ENCODE measurements around the gene CSAD.

DNA sequence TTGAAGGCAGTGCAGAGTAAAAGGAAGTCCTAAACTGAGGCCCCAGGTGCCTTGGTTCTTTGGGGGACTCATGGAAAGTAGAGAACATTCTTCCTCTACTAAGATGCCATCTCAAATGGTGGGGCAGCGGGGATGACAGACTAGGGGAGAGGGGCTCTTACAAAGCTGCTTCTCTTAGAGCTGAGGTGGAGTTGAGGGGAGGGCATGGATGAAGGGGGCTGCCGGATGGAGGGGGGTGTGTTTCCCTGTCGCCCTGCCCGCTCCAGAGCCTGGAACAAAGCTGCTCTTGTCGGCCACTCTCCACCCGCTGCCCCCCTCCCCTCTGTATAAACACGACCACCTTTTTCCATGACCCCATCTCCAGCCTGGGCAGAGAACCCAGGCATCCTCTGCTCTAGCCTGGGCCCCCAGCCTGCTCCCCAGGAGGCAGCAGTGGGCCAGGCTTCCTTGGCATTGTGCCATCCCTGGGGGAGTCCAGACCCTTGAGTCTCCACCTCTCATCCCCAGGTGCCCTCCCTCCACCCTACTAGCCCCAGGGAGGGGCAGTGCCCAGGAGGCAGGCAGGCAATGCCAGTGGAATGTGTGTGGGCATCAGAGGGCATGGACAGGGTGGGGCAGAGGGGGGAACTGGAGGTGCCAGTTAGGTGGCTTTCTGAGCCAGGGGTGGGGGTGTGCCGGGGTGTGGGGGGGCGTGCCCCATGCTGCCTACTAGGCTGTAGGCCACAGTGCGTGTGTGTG is 49.6 kb upstream of the CSAD start:
- TF ChIP-seq EZH2 (IDR thresholded peaks at IDR 0.05) = no peak
- no peak for TF ChIP-seq POLR2AphosphoS5 (IDR thresholded peaks at IDR 0.05; ENCODE audit: borderline replicate concordance, low read depth, low read length)

All from SK-N-MC (cell line).